ENCODE results near the gene MRPS21. TPM values are rescaled to one million over a fixed set of nuclear protein-coding genes. Genes with fewer than 3 reads are reported as not detected.

The MRPS21 gene
- total RNA-seq, 1 donor from 2014 or later: 87.3 TPM

DNA sequence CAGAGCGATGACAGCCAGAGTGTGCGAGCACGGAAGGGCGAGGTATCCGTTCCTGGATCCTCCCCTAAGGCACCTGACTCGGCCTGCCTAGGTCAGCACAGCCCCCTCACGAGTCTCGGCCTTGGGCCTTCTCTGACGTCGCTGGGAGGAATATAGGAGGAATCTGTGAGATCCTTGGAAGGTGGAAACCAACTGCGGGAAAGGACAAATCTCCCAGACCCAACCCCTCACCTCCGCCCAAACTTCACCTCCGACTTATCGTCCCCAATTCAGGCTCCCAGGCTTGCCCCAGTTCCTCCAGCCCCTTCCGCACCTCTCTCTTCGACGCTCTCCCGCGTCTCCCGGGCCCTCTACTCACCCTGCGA, 25.3 kb upstream of the MRPS21 start:
- peak overlapping the region; percentile 96 for H3K27ac Mint-ChIP-seq
- H3K4me1 Mint-ChIP-seq: peaks cover 31% of the 10 kb centered on the region
- intact Hi-C loops (cut with micrococcal nuclease): loop anchor here (2.0 kb wide), 4 partner anchors 14 to 360 kb away; partner anchors contain the start of genes ENSA and TARS2
- peaks cover 29% of the 10 kb centered on the region for H3K36me3 Mint-ChIP-seq (ENCODE audit: low read depth)
- peak overlapping the region; percentile 98 for H3K4me3 Mint-ChIP-seq
- DNase-seq: peak; percentile 84
- H3K9me3 Mint-ChIP-seq: no peaks in the 10 kb centered on the region
- no peaks in the 10 kb centered on the region for H3K27me3 Mint-ChIP-seq

DNA sequence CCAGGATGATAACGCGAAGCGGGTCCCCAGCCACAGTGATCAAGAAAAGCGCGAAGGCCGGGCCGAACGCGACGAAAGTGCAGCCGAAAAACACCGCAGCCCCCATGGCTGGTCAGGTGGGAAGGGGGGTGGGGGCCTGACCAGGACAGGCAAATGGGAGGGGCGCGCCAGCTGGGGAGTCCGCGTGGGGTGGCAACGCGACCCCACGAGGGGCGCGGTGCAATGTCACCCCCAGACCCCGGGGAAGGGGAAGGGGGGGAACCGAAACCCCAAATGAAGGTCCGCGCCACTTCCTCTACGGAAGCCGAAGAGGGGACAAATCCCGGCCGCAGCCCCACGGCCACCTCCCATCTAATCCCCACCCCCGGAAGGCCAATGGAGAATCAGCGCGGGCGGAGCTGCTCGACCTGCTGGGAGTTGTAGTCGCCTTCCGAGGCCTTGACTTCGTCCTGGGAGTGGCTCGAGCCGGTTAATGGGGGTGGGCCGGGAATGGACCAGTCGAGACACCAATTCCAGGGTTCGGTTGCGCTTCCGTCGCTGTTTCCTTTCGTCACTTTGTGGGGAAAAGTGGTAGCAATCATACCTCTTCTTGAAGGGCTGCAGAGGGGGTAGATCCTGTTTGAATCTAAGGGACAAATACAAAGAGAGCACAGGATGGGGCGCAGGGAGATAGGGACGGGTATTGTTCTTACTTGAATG, 24.8 kb upstream of the MRPS21 start, which contains the start of gene APH1A:
Gene APH1A (minus strand): TSS at position 312 of the 699 bp plus-strand sequence. CDS start 206 bp downstream, at position 106.
- DNase-seq: peak; percentile 98
- intact Hi-C loops (cut with micrococcal nuclease): loop anchor here (1.0 to 2.0 kb wide), 6 partner anchors 14 to 360 kb away; partner anchors contain the start of genes ANP32E, ENSA, MRPS21 and TARS2
- Mint-ChIP-seq H3K4me3 (peak within 1 kb of the TSS; percentile 98), H3K9me3 (no peaks in the 10 kb centered on the region), H3K27ac (peak within 1 kb of the TSS; percentile 96), H3K4me1 (peaks cover 31% of the 10 kb centered on the region), H3K27me3 (no peaks in the 10 kb centered on the region), H3K36me3 (ENCODE audit: low read depth) (peaks cover 31% of the 10 kb centered on the region)

DNA sequence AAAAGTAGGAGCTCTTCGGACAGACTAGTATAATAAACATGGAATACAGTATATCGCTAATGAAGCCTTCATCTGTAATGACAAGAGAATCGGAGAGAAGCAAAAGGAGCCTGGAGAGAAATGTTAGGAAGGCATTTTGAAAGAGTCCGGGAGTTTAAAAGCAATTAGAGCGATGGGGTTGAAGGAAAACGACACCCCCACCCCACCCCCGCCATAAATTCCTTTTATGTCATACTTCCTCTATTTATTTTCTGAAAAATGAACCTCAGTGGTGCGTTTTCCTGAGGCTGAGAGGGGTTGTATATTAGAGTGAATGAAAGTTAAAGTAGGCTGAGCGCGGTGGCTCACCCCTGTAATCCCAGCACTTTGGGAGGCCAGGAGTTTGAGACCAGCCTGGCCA, 24.2 kb upstream of the MRPS21 start:
- peaks cover 30% of the 10 kb centered on the region for H3K36me3 Mint-ChIP-seq (ENCODE audit: low read depth)
- intact Hi-C loops (cut with micrococcal nuclease): loop anchor here (1.0 to 2.0 kb wide), 6 partner anchors 15 to 359 kb away; partner anchors contain the start of genes ANP32E, ENSA, MRPS21 and TARS2
- DNase-seq: no peak
- H3K4me1 Mint-ChIP-seq: peaks cover 31% of the 10 kb centered on the region
- H3K27ac Mint-ChIP-seq: peak overlapping the region; percentile 96
- H3K9me3 Mint-ChIP-seq: no peaks in the 10 kb centered on the region
- peak overlapping the region; percentile 98 for H3K4me3 Mint-ChIP-seq
- no peaks in the 10 kb centered on the region for H3K27me3 Mint-ChIP-seq

- intact Hi-C loops (cut with micrococcal nuclease): no loop called here
- H3K27me3 Mint-ChIP-seq: no peaks in the 10 kb centered on the region
- no peak overlapping the region for H3K27ac Mint-ChIP-seq
- DNase-seq: no peak
- no peaks in the 10 kb centered on the region for H3K9me3 Mint-ChIP-seq
- peaks cover 26% of the 10 kb centered on the region for H3K4me1 Mint-ChIP-seq
- H3K4me3 Mint-ChIP-seq: no peak overlapping the region
- peaks cover 14% of the 10 kb centered on the region for H3K36me3 Mint-ChIP-seq (ENCODE audit: low read depth)
Observed at GRCh38 chr1:150271291-150271959, 22.2 kb upstream of the MRPS21 start.

- Mint-ChIP-seq H3K4me1 (peaks cover 9% of the 10 kb centered on the region), H3K4me3 (no peak overlapping the region), H3K27ac (no peak overlapping the region), H3K36me3 (ENCODE audit: low read depth) (peaks cover 6% of the 10 kb centered on the region), H3K27me3 (no peaks in the 10 kb centered on the region), H3K9me3 (no peaks in the 10 kb centered on the region)
- no peak for DNase-seq
- intact Hi-C loops (cut with micrococcal nuclease): no loop called here
Observed at GRCh38 chr1:150273311-150273710, 20.4 kb upstream of the MRPS21 start.

- no peaks in the 10 kb centered on the region for H3K9me3 Mint-ChIP-seq
- H3K36me3 Mint-ChIP-seq (ENCODE audit: low read depth): no peaks in the 10 kb centered on the region
- peak overlapping the region; percentile 6 for H3K4me3 Mint-ChIP-seq
- peaks cover 6% of the 10 kb centered on the region for H3K27me3 Mint-ChIP-seq
- H3K27ac Mint-ChIP-seq: no peak overlapping the region
- peaks cover 23% of the 10 kb centered on the region for H3K4me1 Mint-ChIP-seq
- intact Hi-C loops (cut with micrococcal nuclease): loop anchor here (5.0 kb wide), 1 partner anchor 43 kb away; the partner anchor contains the start of gene ANP32E
- no peak for DNase-seq
Observed at GRCh38 chr1:150280138-150280707, 13.4 kb upstream of the MRPS21 start.

GRCh38 chr1:150281221-150281757, 12.4 kb upstream of the MRPS21 start:
- H3K9me3 Mint-ChIP-seq: no peaks in the 10 kb centered on the region
- intact Hi-C loops (cut with micrococcal nuclease): loop anchor here (1.0 to 5.0 kb wide), 2 partner anchors 26 to 44 kb away; partner anchors contain the start of gene ANP32E
- peaks cover 6% of the 10 kb centered on the region for H3K27me3 Mint-ChIP-seq
- H3K4me1 Mint-ChIP-seq: peaks cover 23% of the 10 kb centered on the region
- DNase-seq: peak; percentile 85
- H3K4me3 Mint-ChIP-seq: peak overlapping the region; percentile 85
- H3K36me3 Mint-ChIP-seq (ENCODE audit: low read depth): peaks cover under 1% of the 10 kb centered on the region
- peak overlapping the region; percentile 87 for H3K27ac Mint-ChIP-seq

DNA sequence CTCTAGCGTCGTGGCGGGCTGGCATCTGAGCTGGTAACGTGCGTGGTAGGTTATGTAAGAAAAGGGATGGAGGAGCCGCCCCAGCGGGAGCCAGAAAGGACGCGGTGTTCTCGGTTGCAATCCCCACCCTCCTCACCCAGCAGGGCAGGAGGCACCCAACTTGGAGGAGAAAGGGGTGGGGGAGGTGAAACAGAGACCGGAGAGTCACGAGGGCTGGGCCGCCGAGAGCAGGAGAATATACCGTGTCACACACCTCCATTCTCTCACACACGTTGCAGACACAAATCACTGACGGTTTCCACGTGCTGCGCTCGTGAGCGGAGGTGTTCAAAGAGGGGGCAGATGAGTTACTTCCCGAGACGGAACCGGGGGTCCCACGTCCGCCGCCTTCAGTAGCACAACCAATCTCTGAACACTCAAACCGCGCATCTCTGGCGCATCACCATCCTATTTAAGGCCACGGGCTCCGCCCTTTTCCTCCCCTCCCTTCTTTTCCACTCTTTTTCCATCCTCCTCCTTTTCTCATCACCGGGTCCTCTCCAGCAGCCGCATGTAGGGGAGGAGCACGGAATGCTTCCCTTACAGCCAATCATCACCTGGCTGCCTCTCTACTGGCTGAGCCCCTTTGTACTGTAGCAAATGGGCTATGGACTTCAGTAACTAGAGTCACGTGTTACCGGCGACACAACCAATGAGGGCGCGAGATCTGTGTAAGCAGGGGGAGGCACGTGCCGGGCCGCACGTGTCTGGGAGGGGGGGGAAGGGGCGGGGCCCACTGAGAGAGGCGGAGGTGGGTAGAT, 11.7 kb upstream of the MRPS21 start, which contains the start of gene CIART:
Gene CIART (plus strand): TSS at position 797 of the 800 bp plus-strand sequence. CDS start 714 bp downstream, outside the sequence.
- peak; percentile 92 for DNase-seq
- H3K9me3 Mint-ChIP-seq: no peaks in the 10 kb centered on the region
- peak within 1 kb of the TSS; percentile 85 for H3K4me3 Mint-ChIP-seq

GRCh38 chr1:150282558-150282958, 11.1 kb upstream of the MRPS21 start:
- intact Hi-C loops (cut with micrococcal nuclease): loop anchor here (1.0 to 5.0 kb wide), 2 partner anchors 11 to 45 kb away; partner anchors contain the start of genes ANP32E and MRPS21
- Mint-ChIP-seq H3K4me1 (peaks cover 23% of the 10 kb centered on the region), H3K4me3 (peak overlapping the region; percentile 85), H3K27ac (peak overlapping the region; percentile 79), H3K27me3 (peaks cover 6% of the 10 kb centered on the region), H3K36me3 (ENCODE audit: low read depth) (peaks cover 4% of the 10 kb centered on the region), H3K9me3 (no peaks in the 10 kb centered on the region)
- DNase-seq: no peak

More for the DNA sequence above, 11.7 kb upstream of the MRPS21 start, which contains the start of gene CIART:
- peaks cover 4% of the 10 kb centered on the region for H3K36me3 Mint-ChIP-seq (ENCODE audit: low read depth)
- peak within 1 kb of the TSS; percentile 87 for H3K27ac Mint-ChIP-seq
- peaks cover 6% of the 10 kb centered on the region for H3K27me3 Mint-ChIP-seq
- H3K4me1 Mint-ChIP-seq: peaks cover 23% of the 10 kb centered on the region
- intact Hi-C loops (cut with micrococcal nuclease): loop anchor here (1.0 to 5.0 kb wide), 3 partner anchors 11 to 45 kb away; partner anchors contain the start of genes ANP32E and MRPS21

DNA sequence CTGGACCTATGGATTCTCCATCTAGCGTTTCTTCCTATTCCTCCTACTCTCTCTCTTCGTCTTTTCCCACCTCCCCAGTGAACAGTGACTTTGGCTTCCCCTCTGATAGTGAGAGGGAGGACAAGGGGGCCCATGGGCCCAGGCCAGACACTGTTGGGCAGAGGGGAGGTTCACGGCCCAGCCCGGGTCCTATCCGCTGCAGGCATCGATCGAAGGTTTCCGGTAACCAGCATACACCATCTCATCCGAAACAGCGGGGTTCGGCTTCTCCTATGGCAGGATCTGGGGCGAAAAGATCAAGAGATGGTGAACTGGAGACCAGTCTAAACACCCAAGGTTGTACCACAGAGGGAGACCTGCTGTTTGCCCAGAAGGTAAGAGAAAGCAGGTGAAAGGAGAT, 10.4 kb upstream of the MRPS21 start:
- intact Hi-C loops (cut with micrococcal nuclease): loop anchor here (5.0 kb wide), 1 partner anchor 46 kb away; the partner anchor contains the start of gene ANP32E
- peak overlapping the region; percentile 63 for H3K4me3 Mint-ChIP-seq
- peak overlapping the region; percentile 5 for H3K27ac Mint-ChIP-seq

GRCh38 chr1:150288382-150288781, 5.3 kb upstream of the MRPS21 start:
- no peak overlapping the region for H3K4me3 Mint-ChIP-seq
- H3K9me3 Mint-ChIP-seq: no peaks in the 10 kb centered on the region
- H3K36me3 Mint-ChIP-seq (ENCODE audit: low read depth): peaks cover 4% of the 10 kb centered on the region
- DNase-seq: no peak
- H3K4me1 Mint-ChIP-seq: peaks cover 8% of the 10 kb centered on the region
- no peaks in the 10 kb centered on the region for H3K27me3 Mint-ChIP-seq
- H3K27ac Mint-ChIP-seq: no peak overlapping the region
- intact Hi-C loops (cut with micrococcal nuclease): no loop called here

More for the DNA sequence above, 10.4 kb upstream of the MRPS21 start:
- Mint-ChIP-seq H3K36me3 (ENCODE audit: low read depth) (peaks cover 4% of the 10 kb centered on the region), H3K9me3 (no peaks in the 10 kb centered on the region), H3K27me3 (peaks cover 6% of the 10 kb centered on the region), H3K4me1 (peaks cover 23% of the 10 kb centered on the region)
- DNase-seq: no peak

DNA sequence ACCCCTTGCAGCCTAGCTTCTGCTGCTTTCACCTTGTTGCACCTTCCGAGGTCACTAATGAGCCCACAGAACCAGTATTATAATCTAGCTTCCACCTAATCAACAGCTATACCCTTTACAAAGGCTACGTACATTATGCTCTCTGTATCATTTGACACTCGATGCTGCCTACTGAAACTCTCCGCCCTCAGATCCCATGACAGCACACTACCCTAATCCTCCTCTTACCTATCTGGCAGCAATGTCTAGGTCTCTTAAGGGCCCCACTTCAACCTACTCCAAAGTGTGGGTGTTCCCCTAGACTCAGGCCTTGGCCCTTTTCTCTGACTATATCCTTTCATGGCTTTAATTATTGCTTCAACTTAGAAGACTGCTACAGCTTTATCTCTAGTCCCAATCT, 4.8 kb upstream of the MRPS21 start:
- no peaks in the 10 kb centered on the region for H3K9me3 Mint-ChIP-seq
- intact Hi-C loops (cut with micrococcal nuclease): no loop called here

More for the DNA sequence above, 4.8 kb upstream of the MRPS21 start:
- no peak overlapping the region for H3K27ac Mint-ChIP-seq
- H3K4me1 Mint-ChIP-seq: peaks cover 10% of the 10 kb centered on the region
- H3K36me3 Mint-ChIP-seq (ENCODE audit: low read depth): peaks cover 4% of the 10 kb centered on the region
- H3K4me3 Mint-ChIP-seq: no peak overlapping the region
- no peak for DNase-seq
- H3K27me3 Mint-ChIP-seq: no peaks in the 10 kb centered on the region

Measured in activated CD4-positive, alpha-beta T cell treated with anti-CD3 and anti-CD28 coated beads, Interleukin-2, amount 10 ng/mL, durations not matched to agents 24 days and 14 days (primary cell).